Neural crest cell (in vitro differentiated cells): Measurements from ENCODE around the gene DPRX. TPM values are rescaled to one million over a fixed set of nuclear protein-coding genes. Genes with fewer than 3 reads are reported as not detected.
"Not testable (repeated sequence)": the region's sequence is repeated elsewhere in the genome, so short reads cannot be mapped to it uniquely, and the experiment has no call there.

Source experiments
- DNase-seq: peaks from one replicate; pipeline ENCODE4 v3.0.0; 2021; ENCODE audit warnings: low read depth, mixed read lengths, low spot score
- H3K27ac Mint-ChIP-seq: one replicate; pipeline ENCODE4 v1.8.0; 2021; ENCODE audit warnings: mild to moderate bottlenecking, mixed read lengths; ENCODE audit not compliant: unreplicated experiment
- H3K27me3 Mint-ChIP-seq: 2 replicates; pipeline ENCODE4 v1.8.0; 2021; ENCODE audit warnings: low read depth, mild to moderate bottlenecking, mixed read lengths
- H3K36me3 Mint-ChIP-seq: 2 replicates; pipeline ENCODE4 v1.8.0; 2021; ENCODE audit warnings: low read depth, mild to moderate bottlenecking, mixed read lengths
- H3K4me1 Mint-ChIP-seq: 2 replicates; pipeline ENCODE4 v1.8.0; 2021; ENCODE audit warnings: mixed read lengths
- H3K4me3 Mint-ChIP-seq: one replicate; pipeline ENCODE4 v1.8.0; 2021; ENCODE audit warnings: mild to moderate bottlenecking, mixed read lengths
- H3K9me3 Mint-ChIP-seq: 2 replicates; pipeline ENCODE4 v1.8.0; 2021; ENCODE audit warnings: mixed read lengths
- microRNA-seq: library from miRNA; unstranded; fragments of <30 nt; microRNA quantifications from one replicate; pipeline ENCODE4, GENCODE V29; 2020
- total RNA-seq: library from RNA; stranded (reverse); gene quantifications from 2 replicates; pipeline ENCODE4 v1.2.1, GENCODE V29; 2021
- TF ChIP-seq, protein P1 (sequence below): fragments of 200-600 bp; sonication (generic); conservative IDR thresholded peaks from 2 replicates; pipeline ENCODE4 v1.5.0; 2021; ENCODE audit warnings: antibody characterized with exemption, mild to moderate bottlenecking

The DPRX gene
- total RNA-seq, 1 donor from 2014 or later: not detected

- Mint-ChIP-seq H3K9me3 (no peaks in the 10 kb centered on the region), H3K4me3 (no peak overlapping the region), H3K27ac (peak overlapping the region; percentile 43), H3K27me3 (no peaks in the 10 kb centered on the region), H3K36me3 (no peaks in the 10 kb centered on the region), H3K4me1 (peaks cover 33% of the 10 kb centered on the region)
- no peak for DNase-seq
- TF ChIP-seq, protein P1, sequence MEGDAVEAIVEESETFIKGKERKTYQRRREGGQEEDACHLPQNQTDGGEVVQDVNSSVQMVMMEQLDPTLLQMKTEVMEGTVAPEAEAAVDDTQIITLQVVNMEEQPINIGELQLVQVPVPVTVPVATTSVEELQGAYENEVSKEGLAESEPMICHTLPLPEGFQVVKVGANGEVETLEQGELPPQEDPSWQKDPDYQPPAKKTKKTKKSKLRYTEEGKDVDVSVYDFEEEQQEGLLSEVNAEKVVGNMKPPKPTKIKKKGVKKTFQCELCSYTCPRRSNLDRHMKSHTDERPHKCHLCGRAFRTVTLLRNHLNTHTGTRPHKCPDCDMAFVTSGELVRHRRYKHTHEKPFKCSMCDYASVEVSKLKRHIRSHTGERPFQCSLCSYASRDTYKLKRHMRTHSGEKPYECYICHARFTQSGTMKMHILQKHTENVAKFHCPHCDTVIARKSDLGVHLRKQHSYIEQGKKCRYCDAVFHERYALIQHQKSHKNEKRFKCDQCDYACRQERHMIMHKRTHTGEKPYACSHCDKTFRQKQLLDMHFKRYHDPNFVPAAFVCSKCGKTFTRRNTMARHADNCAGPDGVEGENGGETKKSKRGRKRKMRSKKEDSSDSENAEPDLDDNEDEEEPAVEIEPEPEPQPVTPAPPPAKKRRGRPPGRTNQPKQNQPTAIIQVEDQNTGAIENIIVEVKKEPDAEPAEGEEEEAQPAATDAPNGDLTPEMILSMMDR: no peak
Observed at GRCh38 chr19:53664760-53665159, 33.0 kb downstream of the DPRX start.

DNA sequence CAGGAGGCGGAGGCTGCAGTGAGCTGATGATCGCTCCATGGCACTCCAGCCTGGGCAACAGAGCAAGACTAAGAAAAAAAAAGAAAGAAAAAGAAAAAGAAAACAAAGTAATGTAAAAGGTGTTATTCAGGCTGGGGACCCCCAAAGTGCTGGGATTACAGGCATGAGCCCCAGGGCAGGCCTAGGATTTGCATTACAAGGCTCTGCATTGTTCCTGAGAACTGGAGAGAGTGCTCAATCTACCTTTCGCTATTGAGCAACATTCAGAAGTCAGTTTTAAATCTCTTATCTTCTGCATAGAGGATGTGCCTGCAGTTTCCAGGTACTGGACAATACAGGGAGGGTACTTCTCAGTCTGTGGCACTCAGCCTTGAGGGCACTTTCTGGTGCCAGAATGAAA, 34.5 kb downstream of the DPRX start:
- H3K27ac Mint-ChIP-seq, H3K27me3 Mint-ChIP-seq, DNase-seq, H3K36me3 Mint-ChIP-seq, H3K4me3 Mint-ChIP-seq, H3K9me3 Mint-ChIP-seq: not testable (repeated sequence)
- peaks cover 20% of the 10 kb centered on the region for H3K4me1 Mint-ChIP-seq

DNA sequence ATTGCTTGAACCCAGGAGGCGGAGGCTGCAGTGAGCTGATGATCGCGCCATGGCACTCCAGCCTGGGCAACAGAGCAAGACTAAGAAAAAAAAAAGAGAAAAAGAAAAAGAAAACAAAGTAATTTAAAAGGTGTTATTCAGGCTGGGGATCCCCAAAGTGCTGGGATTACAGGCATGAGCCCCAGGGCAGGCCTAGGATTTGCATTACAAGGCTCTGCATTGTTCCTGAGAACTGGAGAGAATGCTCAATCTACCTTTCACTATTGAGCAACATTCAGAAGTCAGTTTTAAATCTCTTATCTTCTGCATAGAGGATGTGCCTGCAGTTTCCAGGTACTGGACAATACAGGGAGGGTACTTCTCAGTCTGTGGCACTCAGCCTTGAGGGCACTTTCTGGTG, 37.0 kb downstream of the DPRX start:
- not testable (repeated sequence) for H3K9me3 Mint-ChIP-seq, H3K4me1 Mint-ChIP-seq, H3K36me3 Mint-ChIP-seq, DNase-seq, H3K4me3 Mint-ChIP-seq, H3K27me3 Mint-ChIP-seq, H3K27ac Mint-ChIP-seq

DNA sequence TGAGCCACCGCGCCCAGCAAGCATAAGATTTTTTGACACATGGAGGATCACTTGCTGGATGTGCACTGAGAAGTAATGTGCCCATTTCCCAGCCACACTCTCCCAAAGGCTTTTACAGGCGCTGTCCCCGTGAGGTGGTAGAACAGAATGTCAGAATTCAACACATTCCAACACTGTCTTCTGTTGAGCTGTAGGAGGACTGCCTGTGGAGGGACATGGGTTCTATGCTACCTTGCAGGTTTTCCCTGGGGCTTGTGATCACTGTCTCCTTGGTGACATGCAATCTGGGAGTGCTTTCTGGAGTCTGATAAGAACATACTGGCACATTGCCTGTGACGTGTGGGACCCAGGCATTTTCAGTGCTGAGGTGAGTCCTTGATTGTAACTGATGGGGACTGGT, 38.5 kb downstream of the DPRX start:
- Mint-ChIP-seq H3K36me3 (no peaks in the 10 kb centered on the region), H3K27me3 (no peaks in the 10 kb centered on the region), H3K9me3 (no peaks in the 10 kb centered on the region), H3K27ac (no peak overlapping the region), H3K4me3 (no peak overlapping the region), H3K4me1 (no peaks in the 10 kb centered on the region)
- TF ChIP-seq, protein P1: no peak
- DNase-seq: no peak

DNA sequence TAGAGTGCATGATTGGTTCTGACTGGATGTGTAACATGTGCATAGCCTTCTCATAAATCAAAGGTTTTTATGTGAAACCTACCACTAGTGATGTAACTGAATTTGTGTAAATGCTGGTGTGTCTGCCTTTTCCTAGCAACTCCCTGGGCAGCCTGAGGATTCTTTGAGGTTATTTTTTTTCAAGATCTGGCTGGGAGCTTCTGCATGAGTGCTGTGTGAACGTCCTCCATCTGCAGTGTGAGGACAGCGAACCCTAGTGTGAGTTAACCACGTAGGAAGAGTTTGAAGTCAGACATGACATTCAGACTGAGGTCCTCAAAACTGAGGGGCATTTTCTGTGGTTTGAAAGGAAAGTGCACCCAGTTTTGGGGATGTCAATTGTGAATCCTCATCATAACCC, 39.9 kb downstream of the DPRX start:
- no peak overlapping the region for H3K4me3 Mint-ChIP-seq
- H3K27ac Mint-ChIP-seq: no peak overlapping the region
- TF ChIP-seq, protein P1: no peak
- no peaks in the 10 kb centered on the region for H3K9me3 Mint-ChIP-seq
- H3K4me1 Mint-ChIP-seq: no peaks in the 10 kb centered on the region
- peaks cover under 1% of the 10 kb centered on the region for H3K27me3 Mint-ChIP-seq
- H3K36me3 Mint-ChIP-seq: no peaks in the 10 kb centered on the region
- DNase-seq: no peak

Small RNA genes lying within 50 kb of the gene (microRNA-seq; reads per million reads assigned to microRNA genes)
- gene MIR1323: 2.4 reads per million
- gene MIR498: 3.6 reads per million
- gene MIR512-1: not detected
- not detected for gene MIR512-2
- not detected for gene MIR515-1
- gene MIR515-2: not detected
- 8.3 reads per million, percentile 13 among the genes with 10 or more reads in this experiment for gene MIR519C
- not detected for gene MIR519E
- gene MIR520E: 14.2 reads per million, percentile 29 among the genes with 10 or more reads in this experiment
- gene MIR520F: 66.9 reads per million, percentile 56 among the genes with 10 or more reads in this experiment

Other genes with a start within 250 kb of the DPRX start
- 10.1 and 10.8 TPM in 2 replicates for gene ZNF765, start 236.8 kb upstream of the DPRX start, total RNA-seq
- gene ZNF761, start 200.0 kb upstream of the DPRX start, total RNA-seq: 10.0 and 10.5 TPM in 2 replicates
- gene ZNF813, start 164.3 kb upstream of the DPRX start, total RNA-seq: 8.2 and 8.6 TPM in 2 replicates
- 36.6 and 41.7 TPM in 2 replicates for gene ZNF331, start 93.9 kb upstream of the DPRX start, total RNA-seq
- not detected in 2 replicates for gene NLRP12, start 192.3 kb downstream of the DPRX start, total RNA-seq
- 15.0 and 19.1 TPM in 2 replicates for gene MYADM, start 235.9 kb downstream of the DPRX start, total RNA-seq